ENCODE measurements around the gene NPC1. TPM values are rescaled to one million over a fixed set of nuclear protein-coding genes. Genes with fewer than 3 reads are reported as not detected.
"Not testable (repeated sequence)": the region's sequence is repeated elsewhere in the genome, so short reads cannot be mapped to it uniquely, and the experiment has no call there.

The NPC1 gene
- total RNA-seq, 1 donor from 2014 or later = 143 TPM

DNA sequence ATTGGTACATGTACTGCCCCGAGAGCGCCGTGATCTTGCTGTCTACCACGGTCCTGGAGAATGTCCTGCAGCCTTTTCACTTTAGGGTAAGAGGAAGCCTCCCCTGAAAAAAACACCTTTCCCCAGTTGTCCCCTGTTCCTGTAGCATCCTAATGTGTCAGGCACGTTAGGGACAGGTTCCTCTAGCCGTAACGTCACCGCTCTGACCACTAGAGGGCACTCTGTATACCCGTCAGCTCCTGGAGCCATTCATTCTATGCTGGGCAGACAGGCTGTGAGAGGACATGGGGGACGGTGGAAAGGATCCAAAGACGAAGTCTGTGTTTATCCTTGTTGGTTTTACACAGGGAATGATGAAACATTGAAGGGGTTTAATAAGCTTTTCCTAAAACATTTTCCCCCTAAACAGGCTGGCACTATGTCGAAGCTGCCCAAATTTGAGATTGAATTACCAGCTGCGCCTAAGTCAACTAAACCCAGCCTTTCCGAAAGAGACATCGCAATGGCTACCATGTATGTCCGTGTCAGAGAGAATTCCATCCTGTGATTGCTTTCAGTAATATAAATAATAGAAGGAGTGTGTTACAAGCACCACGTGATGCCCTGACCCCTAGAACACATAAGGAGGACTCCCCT is 70.3 kb downstream of the NPC1 start:
- intact Hi-C loops (cut with DNase I) = no loop called here
- DNase-seq (peak; percentile 75), ATAC-seq (peak; percentile 98)
- Histone ChIP-seq H3K4me1 (peaks cover 7% of the 10 kb centered on the region), H3K4me3 (no peak overlapping the region), H3K36me3 (peaks cover 86% of the 10 kb centered on the region), H3K9me3 (no peaks in the 10 kb centered on the region), H3K27ac (no peak overlapping the region), H3K27me3 (no peaks in the 10 kb centered on the region)
- TF ChIP-seq, protein P1, sequence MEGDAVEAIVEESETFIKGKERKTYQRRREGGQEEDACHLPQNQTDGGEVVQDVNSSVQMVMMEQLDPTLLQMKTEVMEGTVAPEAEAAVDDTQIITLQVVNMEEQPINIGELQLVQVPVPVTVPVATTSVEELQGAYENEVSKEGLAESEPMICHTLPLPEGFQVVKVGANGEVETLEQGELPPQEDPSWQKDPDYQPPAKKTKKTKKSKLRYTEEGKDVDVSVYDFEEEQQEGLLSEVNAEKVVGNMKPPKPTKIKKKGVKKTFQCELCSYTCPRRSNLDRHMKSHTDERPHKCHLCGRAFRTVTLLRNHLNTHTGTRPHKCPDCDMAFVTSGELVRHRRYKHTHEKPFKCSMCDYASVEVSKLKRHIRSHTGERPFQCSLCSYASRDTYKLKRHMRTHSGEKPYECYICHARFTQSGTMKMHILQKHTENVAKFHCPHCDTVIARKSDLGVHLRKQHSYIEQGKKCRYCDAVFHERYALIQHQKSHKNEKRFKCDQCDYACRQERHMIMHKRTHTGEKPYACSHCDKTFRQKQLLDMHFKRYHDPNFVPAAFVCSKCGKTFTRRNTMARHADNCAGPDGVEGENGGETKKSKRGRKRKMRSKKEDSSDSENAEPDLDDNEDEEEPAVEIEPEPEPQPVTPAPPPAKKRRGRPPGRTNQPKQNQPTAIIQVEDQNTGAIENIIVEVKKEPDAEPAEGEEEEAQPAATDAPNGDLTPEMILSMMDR (IDR thresholded peaks at IDR 0.05) = peak; percentile 89

GRCh38 chr18:23512641-23513040 is 73.7 kb downstream of the NPC1 start:
- Histone ChIP-seq H3K4me3 (no peak overlapping the region), H3K9me3 (no peaks in the 10 kb centered on the region), H3K27ac (no peak overlapping the region), H3K4me1 (peaks cover 7% of the 10 kb centered on the region), H3K27me3 (no peaks in the 10 kb centered on the region), H3K36me3 (peaks cover 86% of the 10 kb centered on the region)
- DNase-seq = no peak
- intact Hi-C loops (cut with DNase I) = no loop called here
- no peak for ATAC-seq
- TF ChIP-seq, protein P1 (IDR thresholded peaks at IDR 0.05) = no peak

DNA sequence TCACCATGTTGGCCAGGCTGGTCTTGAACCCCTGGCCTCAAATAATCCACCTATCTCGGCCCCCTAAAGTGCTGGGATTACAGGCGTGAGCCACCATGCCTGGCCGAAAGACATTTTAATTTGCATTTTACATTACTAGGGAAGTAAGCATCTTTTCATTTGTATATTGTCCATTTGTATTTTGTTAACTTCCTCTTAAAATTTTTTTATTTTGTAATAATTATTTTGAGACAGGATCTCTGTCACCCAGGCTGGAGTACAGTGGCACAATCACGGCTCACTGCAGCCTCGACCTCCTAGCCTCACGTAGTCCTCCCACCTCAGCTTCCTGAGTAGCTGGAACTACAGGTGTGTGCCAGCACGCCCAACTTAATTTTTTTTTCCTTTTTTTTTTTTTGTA is 74.1 kb downstream of the NPC1 start:
- ATAC-seq; H3K4me1 ChIP-seq; H3K27ac ChIP-seq; intact Hi-C loops (cut with DNase I); H3K9me3 ChIP-seq; H3K27me3 ChIP-seq; DNase-seq; H3K4me3 ChIP-seq: not testable (repeated sequence)
- H3K36me3 ChIP-seq = peaks cover 86% of the 10 kb centered on the region

DNA sequence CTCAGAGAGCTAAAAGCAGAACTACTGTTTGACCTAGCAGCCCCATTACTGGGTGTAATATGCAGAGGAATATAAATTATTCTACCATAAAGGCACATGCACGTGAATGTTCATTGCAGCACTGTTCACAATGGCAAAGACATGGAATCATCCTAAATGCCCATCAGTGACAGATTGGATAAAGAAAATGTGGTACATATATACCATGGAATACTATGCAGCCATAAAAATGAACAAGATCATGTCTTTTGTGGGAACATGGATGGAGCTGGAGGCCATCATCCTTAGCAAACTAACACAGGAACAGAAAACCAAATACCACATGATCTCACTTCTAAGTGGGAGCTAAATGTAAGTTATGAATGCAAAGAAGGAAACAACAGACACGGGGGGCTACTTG is 75.4 kb downstream of the NPC1 start:
- peaks cover 11% of the 10 kb centered on the region for H3K4me1 ChIP-seq
- H3K27ac ChIP-seq; H3K9me3 ChIP-seq; ATAC-seq; intact Hi-C loops (cut with DNase I); H3K4me3 ChIP-seq; H3K27me3 ChIP-seq; DNase-seq: not testable (repeated sequence)
- H3K36me3 ChIP-seq = peaks cover 77% of the 10 kb centered on the region

- no peaks in the 10 kb centered on the region for H3K9me3 ChIP-seq
- intact Hi-C loops (cut with DNase I) = no loop called here
These were observed 79.9 kb downstream of the NPC1 start for GRCh38 chr18:23506393-23506792.

GRCh38 chr18:23504720-23505119 is 81.6 kb downstream of the NPC1 start:
- peaks cover 27% of the 10 kb centered on the region for H3K36me3 ChIP-seq
- H3K4me3 ChIP-seq = peak overlapping the region; percentile 79
- no peak for ATAC-seq
- TF ChIP-seq, protein P1 (IDR thresholded peaks at IDR 0.05) = no peak
- H3K27me3 ChIP-seq = no peaks in the 10 kb centered on the region
- intact Hi-C loops (cut with DNase I) = no loop called here
- no peak for DNase-seq
- no peaks in the 10 kb centered on the region for H3K9me3 ChIP-seq
- peak overlapping the region; percentile 95 for H3K27ac ChIP-seq
- H3K4me1 ChIP-seq = peaks cover 25% of the 10 kb centered on the region

More at GRCh38 chr18:23506393-23506792, 79.9 kb downstream of the NPC1 start:
- H3K27me3 ChIP-seq = no peaks in the 10 kb centered on the region
- peaks cover 41% of the 10 kb centered on the region for H3K36me3 ChIP-seq
- ATAC-seq = no peak
- H3K27ac ChIP-seq = no peak overlapping the region
- TF ChIP-seq, protein P1 (IDR thresholded peaks at IDR 0.05) = no peak
- no peak overlapping the region for H3K4me3 ChIP-seq
- H3K4me1 ChIP-seq = peaks cover 25% of the 10 kb centered on the region
- no peak for DNase-seq

DNA sequence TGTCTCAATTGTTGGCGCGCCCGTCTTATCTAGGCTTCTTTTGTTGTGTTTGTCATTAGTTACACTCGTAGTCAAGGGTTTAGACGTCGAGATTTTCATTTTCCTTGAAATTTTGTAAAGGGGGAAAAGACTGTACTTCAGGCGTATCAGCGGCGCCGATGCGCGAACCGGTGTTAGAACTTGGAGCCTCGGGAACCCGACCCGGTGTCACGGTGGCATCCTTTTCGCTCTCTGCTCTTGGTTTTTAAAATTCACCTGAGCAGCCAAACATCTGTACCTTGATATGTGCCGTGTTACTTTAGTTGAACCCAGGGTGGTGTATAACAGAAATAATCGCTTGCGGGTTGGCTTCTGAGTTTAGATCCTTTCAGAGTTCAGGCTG is 82.4 kb downstream of the NPC1 start:
- Histone ChIP-seq H3K36me3 (peaks cover 20% of the 10 kb centered on the region), H3K4me3 (peak overlapping the region; percentile 79), H3K27me3 (no peaks in the 10 kb centered on the region), H3K27ac (peak overlapping the region; percentile 95), H3K4me1 (peaks cover 25% of the 10 kb centered on the region), H3K9me3 (no peaks in the 10 kb centered on the region)
- DNase-seq (no peak), ATAC-seq (no peak)
- TF ChIP-seq, protein P1 (IDR thresholded peaks at IDR 0.05) = no peak
- intact Hi-C loops (cut with DNase I) = no loop called here

Measured in upper lobe of right lung (tissue), 1 donor.